Limb (tissue), 2 donors: Measurements from ENCODE around the gene CSMD2.

Source experiments
- DNase-seq, 2 donors: peaks; one replicate each; pipeline ENCODE4 v3.0.0-alpha.2; 2016; ENCODE audit errors: extremely low spot score in 2 of 2

Gene CSMD2

GRCh38 chr1:33719771-33720670 is 445.0 kb downstream of the CSMD2 start:
- no peak for DNase-seq

- no peak for DNase-seq
These were observed 445.7 kb downstream of the CSMD2 start for GRCh38 chr1:33719326-33719725.

- DNase-seq = no peak
These were observed 446.8 kb downstream of the CSMD2 start for GRCh38 chr1:33718186-33718585.

DNA sequence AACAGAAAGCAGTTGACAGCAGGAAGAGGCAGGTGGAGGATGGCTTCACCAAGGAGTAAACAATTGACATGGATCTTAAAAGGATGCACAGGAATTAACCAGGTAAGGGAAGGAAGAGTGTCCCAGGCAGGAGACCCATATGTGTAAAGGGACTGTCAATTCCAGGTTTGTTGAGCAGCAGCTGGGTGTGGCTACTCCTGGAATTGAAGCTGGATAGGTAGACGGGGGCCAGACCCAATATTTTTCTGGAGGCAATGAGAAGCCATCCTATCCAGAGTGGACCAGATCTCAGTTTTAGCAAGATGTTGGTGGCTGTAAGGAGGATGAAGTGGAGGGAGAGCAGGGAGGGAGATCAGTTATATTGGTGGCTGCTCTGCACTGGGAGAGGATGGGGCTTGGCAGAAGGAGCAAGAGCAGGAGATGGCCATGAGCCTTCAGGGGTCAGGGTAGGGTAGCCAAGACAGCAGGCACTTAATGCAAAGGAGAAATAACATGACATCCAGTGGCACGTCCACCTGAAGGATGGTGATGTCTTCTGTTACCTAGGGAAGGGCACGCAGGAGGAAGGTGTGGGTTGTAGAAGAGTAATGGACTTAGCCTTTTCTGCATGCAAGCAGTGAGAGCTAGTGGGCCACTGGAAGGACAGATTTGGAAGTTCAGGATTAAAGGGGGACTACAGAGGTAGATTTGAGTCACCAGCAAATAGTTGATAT is 447.9 kb downstream of the CSMD2 start:
- no peak for DNase-seq

- no peak for DNase-seq
These were observed 449.7 kb downstream of the CSMD2 start for GRCh38 chr1:33715195-33715811.

- no peak for DNase-seq
These were observed 450.6 kb downstream of the CSMD2 start for GRCh38 chr1:33714421-33714820.

DNA sequence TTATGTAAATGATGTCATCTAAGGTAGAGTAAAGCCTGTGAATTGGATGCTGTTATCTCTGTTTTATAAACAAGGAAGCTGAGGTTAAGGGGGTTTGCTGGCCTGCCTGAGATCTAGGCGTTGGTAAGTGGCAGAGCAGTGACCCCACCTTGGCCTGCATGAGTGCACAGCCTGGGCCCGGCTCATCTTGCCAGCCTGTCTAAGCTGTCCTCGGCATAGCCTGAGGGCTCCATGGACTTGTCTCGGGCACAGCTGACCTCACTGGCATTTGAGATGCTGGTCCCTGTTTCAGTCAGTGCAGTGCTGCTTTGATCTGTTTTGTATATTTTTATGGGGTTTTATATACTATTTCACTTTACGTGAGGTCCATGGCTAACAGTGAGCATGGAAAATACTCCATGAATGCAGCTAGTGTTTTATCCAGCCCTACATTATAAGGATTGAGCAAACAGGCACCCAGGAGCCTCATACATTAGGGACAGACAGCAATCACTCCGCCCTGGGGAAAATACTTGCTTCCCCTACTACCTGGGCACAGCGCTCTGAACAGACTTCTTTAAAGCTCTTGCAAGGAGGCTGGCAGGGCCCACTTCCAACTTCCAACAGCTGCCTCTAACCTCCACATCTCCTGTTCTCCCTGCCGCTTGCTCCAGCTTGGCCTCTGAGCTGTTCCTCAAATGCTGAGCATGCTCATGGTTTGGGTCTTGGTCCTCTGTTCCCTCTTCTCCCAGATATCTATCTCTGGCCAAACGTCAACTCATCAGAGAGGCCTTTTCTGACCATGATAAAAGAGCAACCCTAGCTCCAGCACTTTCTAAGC is 451.8 kb downstream of the CSMD2 start:
- no peak for DNase-seq

DNA sequence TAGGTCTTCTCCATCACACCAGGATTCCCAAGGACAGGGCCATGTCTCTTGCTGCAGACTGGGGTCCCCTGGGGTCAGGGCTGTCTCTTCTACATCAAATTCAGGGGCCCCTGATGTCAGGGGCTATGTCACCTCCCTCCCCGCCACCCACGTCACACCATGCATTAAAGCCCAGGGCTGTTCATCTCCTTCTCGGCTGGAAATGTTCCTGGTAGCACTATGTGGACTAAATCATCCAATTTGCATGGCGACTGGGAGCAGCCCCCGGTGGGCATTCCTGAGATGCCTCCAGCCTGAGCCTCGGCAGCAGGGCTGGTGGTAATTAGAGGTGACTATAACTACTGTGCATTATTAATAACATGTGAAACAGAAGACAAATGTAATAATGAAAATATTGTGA is 452.8 kb downstream of the CSMD2 start:
- DNase-seq = no peak

- DNase-seq = no peak
These were observed 453.5 kb downstream of the CSMD2 start for GRCh38 chr1:33711511-33711910.

DNA sequence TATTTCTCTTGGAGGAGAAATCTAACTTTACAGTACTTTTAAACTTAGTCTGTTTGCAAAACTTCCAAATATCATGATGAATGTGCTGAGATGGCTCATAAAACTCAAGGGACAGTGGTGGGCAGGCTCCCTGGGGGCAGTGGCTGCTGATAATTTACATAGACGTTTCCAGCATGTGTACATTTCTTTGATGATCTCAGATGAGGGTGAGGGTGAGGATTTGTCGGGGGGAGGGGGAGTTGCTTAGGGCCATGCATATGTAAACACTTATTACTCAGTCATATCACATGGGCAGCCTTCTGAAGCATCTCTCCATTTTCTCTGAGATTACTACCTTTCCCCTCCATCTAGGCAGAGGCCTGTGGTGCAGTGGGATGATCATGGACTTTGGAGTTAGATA is 454.1 kb downstream of the CSMD2 start:
- DNase-seq = no peak

DNA sequence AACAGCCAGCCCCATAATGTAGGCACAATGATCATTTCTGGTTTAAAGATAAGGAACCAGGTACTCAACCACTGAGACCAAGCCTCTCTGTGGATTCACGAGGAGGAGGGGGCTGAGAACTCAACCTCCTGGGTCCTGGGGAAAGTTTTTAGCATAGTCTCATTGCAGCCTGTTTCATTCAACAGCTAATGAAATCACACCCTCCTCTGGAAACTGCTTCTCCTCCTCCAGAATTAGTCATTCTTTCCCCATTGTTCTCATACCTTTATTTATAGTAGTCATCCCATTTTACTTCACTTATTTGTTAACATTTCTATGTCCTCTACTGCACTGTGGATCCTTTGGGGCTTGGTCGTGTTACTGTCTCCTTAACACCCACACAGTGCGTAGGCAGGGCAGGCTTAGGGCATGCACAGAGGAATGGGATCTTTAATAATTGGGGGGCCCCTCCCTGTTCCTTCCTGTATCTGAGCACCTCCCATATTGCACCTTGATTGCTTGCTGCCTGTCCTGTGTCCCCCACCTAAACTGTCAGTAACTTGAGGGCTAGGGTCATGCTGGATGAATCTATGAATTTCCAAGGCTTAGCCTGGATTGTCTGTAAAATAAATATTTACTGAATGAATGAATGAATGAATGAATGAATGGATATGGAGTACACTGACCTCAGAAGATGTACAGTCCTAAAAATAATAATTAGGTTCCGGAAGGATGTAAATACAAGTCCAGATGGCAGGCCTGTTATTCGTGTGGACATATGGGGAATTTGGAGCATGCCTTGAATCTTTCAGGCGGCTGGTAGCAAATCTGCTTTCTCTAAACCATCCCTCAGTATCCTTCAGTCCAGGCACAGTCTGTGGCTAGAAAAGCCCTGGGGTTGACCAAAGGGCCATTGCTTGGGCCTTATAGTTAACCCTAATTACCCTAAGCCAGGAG is 455.0 kb downstream of the CSMD2 start:
- DNase-seq = no peak

DNA sequence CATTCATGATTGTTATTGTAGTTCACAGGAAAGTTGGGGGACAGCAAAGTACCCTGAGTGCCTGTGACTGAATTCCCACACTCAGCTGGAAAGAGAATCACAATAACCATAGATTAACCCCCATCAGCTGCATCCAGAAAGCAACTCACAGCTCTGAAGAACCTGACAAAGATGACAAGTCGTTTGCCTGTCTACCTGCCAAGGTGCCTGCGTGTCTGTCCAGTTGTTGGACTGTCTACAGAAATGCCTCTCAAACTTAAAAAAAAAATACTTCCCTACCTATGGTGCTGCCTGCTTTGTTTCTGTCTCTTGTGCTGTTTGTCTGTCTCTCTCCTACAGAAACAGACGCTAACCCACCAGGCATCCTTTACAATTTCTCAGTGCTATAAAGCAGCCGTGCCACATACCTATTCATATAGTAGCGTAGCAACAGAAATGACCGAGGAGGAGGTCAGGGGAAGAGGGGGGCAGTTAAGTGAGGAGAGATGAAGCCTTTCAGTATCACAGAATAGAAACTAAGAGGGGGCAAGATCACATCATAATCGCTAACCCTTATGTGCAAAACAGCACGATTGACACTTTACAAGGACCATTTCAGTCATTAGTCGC is 455.8 kb downstream of the CSMD2 start:
- DNase-seq = no peak

DNA sequence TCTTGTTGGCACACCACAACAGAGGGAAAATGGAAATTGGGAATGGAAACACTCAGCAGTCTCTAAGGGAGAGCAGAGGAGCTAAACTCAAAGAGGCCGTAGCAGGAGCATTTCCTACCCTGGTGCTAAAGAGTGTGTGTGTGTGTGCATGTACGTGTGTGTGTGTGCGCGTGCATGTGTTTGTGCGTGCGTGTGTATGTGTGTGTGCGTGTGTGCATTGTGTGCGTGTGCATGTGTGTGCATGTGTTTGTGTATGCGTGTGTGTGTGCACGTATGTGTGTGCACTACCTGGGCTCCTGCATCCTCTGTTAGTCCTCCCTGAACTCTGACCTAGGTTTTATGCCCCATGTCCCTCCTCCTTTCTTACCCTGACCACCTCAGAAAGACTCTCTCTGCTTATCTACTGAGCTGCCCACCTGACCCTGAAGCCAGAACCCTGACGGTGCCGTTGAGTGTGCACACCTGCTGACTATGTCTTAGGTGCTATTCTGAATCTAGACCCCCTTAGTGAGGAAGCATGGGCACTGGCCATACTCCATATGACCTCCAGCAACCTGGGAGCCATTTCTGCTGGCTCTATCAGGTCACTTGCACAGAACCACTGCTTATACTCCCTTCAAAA is 458.3 kb downstream of the CSMD2 start:
- no peak for DNase-seq

GRCh38 chr1:33703464-33703863 is 461.6 kb downstream of the CSMD2 start:
- no peak for DNase-seq

DNA sequence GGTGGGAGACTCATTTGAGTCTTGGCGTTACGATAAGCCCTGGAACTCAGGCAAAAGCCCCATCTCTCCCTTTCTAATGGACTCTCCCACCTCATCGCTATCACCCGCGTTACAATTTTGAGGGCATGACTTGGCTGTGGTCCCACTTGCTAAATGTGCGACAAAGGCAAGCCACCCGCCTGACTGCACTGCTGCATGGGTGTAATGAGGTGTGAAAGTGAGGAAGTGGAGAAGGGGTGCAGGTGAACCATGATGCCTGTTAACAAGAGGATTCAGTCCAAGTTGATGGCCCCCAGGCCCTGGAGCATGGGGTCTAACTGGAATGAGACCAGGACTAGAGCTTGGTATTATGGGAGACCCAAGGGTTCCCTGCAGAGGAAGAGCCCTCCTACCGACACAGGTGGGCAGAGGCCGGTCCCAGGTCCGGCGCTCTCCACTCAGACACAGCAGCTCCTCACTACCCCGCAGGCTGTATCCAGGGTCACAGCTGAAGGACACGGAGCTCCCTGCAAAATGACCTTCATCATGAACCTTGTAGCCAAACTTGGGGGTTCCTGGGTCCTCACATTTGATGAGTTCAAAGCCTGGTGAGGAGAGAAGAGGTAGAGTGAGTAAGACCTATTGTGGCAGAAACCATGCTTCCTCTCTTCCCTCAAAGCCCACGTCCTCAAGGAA is 466.5 kb downstream of the CSMD2 start:
- DNase-seq = no peak

GRCh38 chr1:33697816-33698215 is 467.2 kb downstream of the CSMD2 start:
- no peak for DNase-seq

- DNase-seq = no peak
These were observed 468.1 kb downstream of the CSMD2 start for GRCh38 chr1:33696962-33697361.

DNA sequence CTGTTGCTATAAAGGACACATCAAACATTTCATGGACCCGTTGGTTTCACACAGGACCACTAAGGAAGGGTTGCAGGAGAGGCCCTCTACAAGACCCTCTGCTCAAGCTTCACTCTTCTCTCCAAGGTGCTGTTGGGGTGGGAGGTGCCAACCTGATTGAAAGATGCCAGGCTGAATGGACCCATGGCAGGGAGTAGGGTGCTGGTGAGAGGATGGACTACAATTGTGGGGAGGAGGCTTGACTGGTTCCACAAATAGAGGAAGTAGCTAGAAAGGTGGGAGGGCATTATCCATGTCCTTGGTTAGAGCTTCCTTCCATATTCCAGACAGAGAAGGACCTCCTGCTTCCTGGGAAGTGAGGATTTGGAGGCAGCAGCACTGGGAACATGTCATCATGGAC is 468.7 kb downstream of the CSMD2 start:
- DNase-seq = no peak
